Mesothelial cell of epicardium (in vitro differentiated cells): Measurements from ENCODE around the gene ODAPH. TPM values are rescaled to one million over a fixed set of nuclear protein-coding genes. Genes with fewer than 3 reads are reported as not detected.
A peak's percentile ranks its signal among the peaks of the same experiment; 100 is the strongest.
"Not testable (repeated sequence)": the region's sequence is repeated elsewhere in the genome, so short reads cannot be mapped to it uniquely, and the experiment has no call there.

Source experiments
- DNase-seq, 2 experiments: peaks; one replicate each; pipeline ENCODE4 v3.0.0; 2021; ENCODE audit warnings: low spot score in 2 of 2; ENCODE audit not compliant: unreplicated experiment in 2 of 2
- H3K27ac Mint-ChIP-seq: 2 replicates; pipeline ENCODE4 v1.8.0; 2021; ENCODE audit warnings: mixed read lengths
- H3K27me3 Mint-ChIP-seq: 2 replicates; pipeline ENCODE4 v1.8.0; 2021; ENCODE audit warnings: low read depth, mixed read lengths
- H3K36me3 Mint-ChIP-seq: 2 replicates; pipeline ENCODE4 v1.8.0; 2021; ENCODE audit warnings: mixed read lengths
- H3K4me1 Mint-ChIP-seq: 2 replicates; pipeline ENCODE4 v1.8.0; 2021; ENCODE audit warnings: mixed read lengths
- H3K4me3 Mint-ChIP-seq: 2 replicates; pipeline ENCODE4 v1.8.0; 2021; ENCODE audit warnings: mild to moderate bottlenecking, moderate library complexity, mixed read lengths
- H3K9me3 Mint-ChIP-seq: 2 replicates; pipeline ENCODE4 v1.8.0; 2021; ENCODE audit warnings: mixed read lengths
- CTCF ChIP-seq: fragments of 200-600 bp; sonication (generic); IDR thresholded peaks from one replicate; pipeline ENCODE4 v1.5.0; 2021; ENCODE audit warnings: antibody characterized with exemption; ENCODE audit not compliant: unreplicated experiment
- total RNA-seq: library from RNA; stranded (reverse); gene quantifications from 3 replicates; pipeline ENCODE4 v1.2.1, GENCODE V29; 2021

The ODAPH gene
- total RNA-seq, 1 donor from 2014 or later = 1.1 TPM

- H3K9me3 Mint-ChIP-seq = peaks cover 22% of the 10 kb centered on the region
- no peak overlapping the region for H3K4me3 Mint-ChIP-seq
- no peak overlapping the region for H3K27ac Mint-ChIP-seq
- TF ChIP-seq CTCF = no peak
- no peaks in the 10 kb centered on the region for H3K27me3 Mint-ChIP-seq
- H3K36me3 Mint-ChIP-seq = peaks cover 62% of the 10 kb centered on the region
- DNase-seq = no peak
- peaks cover 2% of the 10 kb centered on the region for H3K4me1 Mint-ChIP-seq
Measured at GRCh38 chr4:75527482-75527881, 28.4 kb upstream of the ODAPH start.

- no peak for TF ChIP-seq CTCF
Measured at GRCh38 chr4:75530556-75531322, 25.1 kb upstream of the ODAPH start.

GRCh38 chr4:75531536-75532143, 24.2 kb upstream of the ODAPH start:
- H3K27me3 Mint-ChIP-seq, H3K4me3 Mint-ChIP-seq, H3K4me1 Mint-ChIP-seq, DNase-seq, H3K27ac Mint-ChIP-seq: not testable (repeated sequence)
- H3K9me3 Mint-ChIP-seq = peaks cover 44% of the 10 kb centered on the region
- H3K36me3 Mint-ChIP-seq = peaks cover 64% of the 10 kb centered on the region

More at GRCh38 chr4:75530556-75531322, 25.1 kb upstream of the ODAPH start:
- DNase-seq = no peak
- no peak overlapping the region for H3K27ac Mint-ChIP-seq
- no peak overlapping the region for H3K4me3 Mint-ChIP-seq
- peaks cover 67% of the 10 kb centered on the region for H3K36me3 Mint-ChIP-seq
- no peaks in the 10 kb centered on the region for H3K4me1 Mint-ChIP-seq
- H3K9me3 Mint-ChIP-seq = peaks cover 41% of the 10 kb centered on the region
- H3K27me3 Mint-ChIP-seq = no peaks in the 10 kb centered on the region

- not testable (repeated sequence) for H3K4me1 Mint-ChIP-seq, H3K4me3 Mint-ChIP-seq, DNase-seq, H3K27ac Mint-ChIP-seq, H3K27me3 Mint-ChIP-seq
- Mint-ChIP-seq H3K36me3 (peaks cover 72% of the 10 kb centered on the region), H3K9me3 (peaks cover 59% of the 10 kb centered on the region)
Measured at GRCh38 chr4:75533339-75533887, 22.5 kb upstream of the ODAPH start.

- not testable (repeated sequence) for H3K27ac Mint-ChIP-seq, H3K4me1 Mint-ChIP-seq, DNase-seq, H3K27me3 Mint-ChIP-seq, H3K4me3 Mint-ChIP-seq
- Mint-ChIP-seq H3K9me3 (peaks cover 63% of the 10 kb centered on the region), H3K36me3 (peaks cover 76% of the 10 kb centered on the region)
Measured at GRCh38 chr4:75533926-75534325, 21.9 kb upstream of the ODAPH start.

- Mint-ChIP-seq H3K9me3 (peaks cover 43% of the 10 kb centered on the region), H3K36me3 (peaks cover 50% of the 10 kb centered on the region)
- H3K27me3 Mint-ChIP-seq, DNase-seq, H3K4me3 Mint-ChIP-seq, H3K4me1 Mint-ChIP-seq, H3K27ac Mint-ChIP-seq: not testable (repeated sequence)
Measured at GRCh38 chr4:75537308-75537707, 18.6 kb upstream of the ODAPH start.

- Mint-ChIP-seq H3K4me3 (no peak overlapping the region), H3K4me1 (peaks cover 8% of the 10 kb centered on the region), H3K36me3 (peaks cover 24% of the 10 kb centered on the region), H3K27me3 (no peaks in the 10 kb centered on the region), H3K27ac (peak overlapping the region; percentile 57), H3K9me3 (peaks cover 9% of the 10 kb centered on the region)
- no peak for DNase-seq
- no peak for TF ChIP-seq CTCF
Measured at GRCh38 chr4:75542824-75543223, 13.0 kb upstream of the ODAPH start.

- H3K9me3 Mint-ChIP-seq, H3K4me3 Mint-ChIP-seq, H3K27me3 Mint-ChIP-seq, H3K27ac Mint-ChIP-seq, DNase-seq, H3K36me3 Mint-ChIP-seq: not testable (repeated sequence)
- peaks cover 15% of the 10 kb centered on the region for H3K4me1 Mint-ChIP-seq
Measured at GRCh38 chr4:75544220-75544619, 11.6 kb upstream of the ODAPH start.
